PFSK-1 (cell line): ENCODE measurements around the gene MX1.

Experiments used
- POLR2AphosphoS5 ChIP-seq: IDR thresholded peaks from 2 replicates; pipeline ENCODE4 v1.6.1; 2012; ENCODE audit warnings: low read depth, mild to moderate bottlenecking, control low read depth, low read length, moderate library complexity
- REST ChIP-seq, 2 experiments: IDR thresholded peaks; 2 replicates each; pipeline versions ENCODE4 v1.6.1 to v1.8.0; 2011 to 2012; ENCODE audit warnings: low read depth in 2 of 2, low read length in 2 of 2, control low read depth in 1 of 2, inconsistent platforms in 1 of 2, mild to moderate bottlenecking in 1 of 2, moderate library complexity in 1 of 2; ENCODE audit not compliant: insufficient read depth in 1 of 2

- TF ChIP-seq REST (IDR thresholded peaks at IDR 0.05; ENCODE audit: insufficient read depth in 1 of 2, low read depth in 2 of 2, low read length in 2 of 2): no peak
- no peak for TF ChIP-seq POLR2AphosphoS5
Observed at GRCh38 chr21:41402231-41402630, 23.8 kb upstream of the MX1 start.
